ENCODE data around the gene GATAD2A.
"Not testable (repeated sequence)": the region's sequence is repeated elsewhere in the genome, so short reads cannot be mapped to it uniquely, and the experiment has no call there.

The GATAD2A gene

DNA sequence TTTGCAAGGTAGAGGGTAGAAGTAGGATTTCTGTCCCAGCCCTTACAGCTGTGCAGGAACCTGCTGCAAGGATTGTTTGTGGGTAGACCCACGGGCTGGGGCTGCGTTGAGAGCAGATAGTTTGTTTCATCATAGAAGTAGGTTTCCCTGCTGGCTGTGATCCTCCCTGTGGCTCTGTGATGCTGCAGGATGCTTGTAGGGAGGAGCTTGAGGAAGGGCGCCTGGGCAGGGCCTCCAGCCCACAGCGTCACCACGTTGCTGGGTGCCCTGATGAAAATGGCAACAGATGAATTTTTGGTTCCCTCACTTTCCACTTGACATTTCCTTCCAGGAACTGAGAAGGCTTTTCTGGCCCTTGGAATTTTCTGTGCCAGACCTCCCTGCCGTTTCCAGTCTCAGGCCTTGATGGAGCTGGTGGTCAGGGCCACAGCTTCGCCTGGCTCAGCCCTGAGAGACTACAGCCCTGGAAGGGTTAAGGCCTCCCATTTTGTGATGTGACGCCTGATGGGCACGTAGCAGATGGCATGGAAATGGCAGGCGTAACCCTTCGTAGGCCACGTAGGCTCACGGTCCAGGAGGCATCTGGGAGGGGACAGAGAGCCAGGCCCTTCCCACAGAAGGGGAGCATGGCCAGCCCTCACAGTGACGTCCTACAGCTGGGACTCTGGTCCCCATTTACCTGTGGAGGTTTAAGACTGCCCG, 42.2 kb downstream of the GATAD2A start:
- no peak for DNase-seq (ENCODE audit: low read depth)

DNA sequence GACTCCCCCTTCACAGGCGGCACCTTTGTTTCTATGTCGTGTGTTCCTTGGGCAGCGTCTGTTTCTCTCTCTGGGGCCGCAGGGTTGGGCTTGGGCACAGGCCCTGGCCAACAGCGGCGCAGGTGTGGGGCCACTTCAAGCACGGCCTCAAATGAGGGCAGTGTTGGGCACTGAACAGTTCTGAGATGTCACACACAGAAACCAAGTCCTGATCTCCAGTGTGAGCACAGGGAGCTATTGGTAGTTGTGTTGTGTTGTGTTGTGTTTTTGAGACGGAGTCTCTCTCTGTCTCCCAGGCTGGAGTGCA, 42.7 kb downstream of the GATAD2A start:
- no peak for DNase-seq (ENCODE audit: low read depth)

DNA sequence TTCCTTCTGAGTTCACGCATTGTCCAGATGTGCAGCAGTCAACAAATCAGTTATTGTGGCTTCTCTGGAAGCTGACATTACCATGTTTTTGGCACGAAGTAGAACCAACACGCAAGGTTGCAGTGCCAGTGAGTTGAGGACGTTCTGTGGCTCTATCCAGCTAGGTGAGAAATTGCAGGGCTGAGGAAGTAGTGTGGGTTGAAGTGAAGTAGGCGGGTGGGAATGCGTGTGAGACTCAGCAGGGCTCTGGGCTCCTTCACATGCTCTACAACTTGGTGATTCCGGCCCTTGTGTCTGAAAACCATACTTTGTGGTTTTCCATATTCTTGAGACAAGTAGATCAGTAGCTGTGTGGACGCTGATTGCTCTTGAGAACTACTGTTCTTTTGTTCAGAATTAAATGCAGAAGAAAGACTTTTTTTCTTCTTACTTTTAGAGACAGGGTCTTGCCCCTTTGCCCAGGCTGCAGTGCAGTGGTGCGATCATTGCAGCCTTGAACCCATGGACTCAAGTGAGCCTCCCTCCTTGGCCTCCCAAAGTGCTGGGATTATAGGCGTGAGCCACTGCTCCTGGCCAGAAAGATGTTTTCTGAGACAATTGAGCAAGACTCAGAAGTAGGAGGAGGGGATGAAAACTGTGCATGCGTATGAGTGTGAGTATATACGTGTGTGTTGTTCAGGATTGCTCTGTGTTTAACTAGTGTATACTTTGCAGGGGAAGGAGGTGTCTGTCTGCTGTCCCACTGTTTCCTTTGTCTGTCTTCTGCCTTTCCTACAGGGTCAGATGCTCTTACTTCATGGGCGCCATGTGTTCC, 46.2 kb downstream of the GATAD2A start:
- DNase-seq (ENCODE audit: low read depth): no peak

DNA sequence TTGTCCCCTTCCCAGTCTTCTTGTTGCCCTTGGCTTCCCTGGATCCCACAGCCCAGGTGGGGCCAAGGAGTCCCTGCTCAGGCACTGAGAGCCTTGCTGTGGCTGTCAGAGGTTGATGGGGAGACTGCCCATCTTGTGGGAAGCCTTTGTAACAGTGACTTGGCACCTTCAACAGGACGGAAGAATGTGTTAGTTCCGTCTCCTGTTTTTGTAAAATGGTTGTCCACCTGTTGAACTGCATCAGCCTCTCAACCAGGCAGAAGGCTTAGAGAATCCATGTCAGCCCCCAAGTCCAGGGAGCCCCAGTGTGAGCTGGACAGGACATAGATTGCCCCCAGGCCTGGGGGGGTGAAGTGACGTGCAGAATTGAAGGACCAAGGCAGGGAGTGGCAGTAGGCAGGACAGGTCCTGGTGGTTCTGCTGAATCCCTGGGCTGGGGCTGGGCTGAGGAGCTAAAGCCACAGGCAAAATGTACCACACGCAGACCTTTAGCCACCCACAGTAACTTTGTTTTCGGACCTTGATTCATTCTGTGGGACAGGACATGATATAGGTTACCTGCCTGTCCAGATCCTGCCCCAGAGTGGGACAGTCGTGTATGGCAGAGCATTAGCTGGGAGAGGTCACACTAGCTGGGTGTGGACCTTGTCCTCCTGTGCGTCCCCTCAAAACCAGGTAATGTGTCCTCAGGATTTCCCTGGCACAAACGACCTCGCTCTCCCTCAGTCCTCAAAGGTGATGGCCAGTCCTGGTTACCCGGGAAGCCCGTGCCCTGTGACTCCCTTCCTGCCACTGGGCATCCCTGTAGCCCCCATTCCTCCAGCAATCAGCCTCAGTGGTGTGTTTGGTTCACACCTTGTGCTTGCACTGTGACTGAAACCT, 47.0 kb downstream of the GATAD2A start:
- no peak for DNase-seq (ENCODE audit: low read depth)

DNA sequence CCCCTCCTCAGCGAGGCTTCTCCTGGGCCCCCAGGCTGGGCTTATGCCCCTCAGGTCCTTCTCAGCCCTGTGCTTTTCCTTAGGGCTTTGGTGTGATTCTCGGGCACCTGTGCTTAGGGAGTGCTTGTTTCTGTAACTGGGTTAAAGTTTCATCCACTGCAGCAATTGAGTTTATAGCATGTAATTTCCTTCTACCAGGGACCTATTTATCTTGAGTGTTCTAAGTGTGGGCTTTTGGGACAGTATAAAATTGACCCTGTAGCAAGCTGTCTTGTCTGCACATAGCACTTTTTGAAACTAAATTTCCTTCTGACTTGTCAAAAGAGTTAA, 47.6 kb downstream of the GATAD2A start:
- no peak for DNase-seq (ENCODE audit: low read depth)

DNA sequence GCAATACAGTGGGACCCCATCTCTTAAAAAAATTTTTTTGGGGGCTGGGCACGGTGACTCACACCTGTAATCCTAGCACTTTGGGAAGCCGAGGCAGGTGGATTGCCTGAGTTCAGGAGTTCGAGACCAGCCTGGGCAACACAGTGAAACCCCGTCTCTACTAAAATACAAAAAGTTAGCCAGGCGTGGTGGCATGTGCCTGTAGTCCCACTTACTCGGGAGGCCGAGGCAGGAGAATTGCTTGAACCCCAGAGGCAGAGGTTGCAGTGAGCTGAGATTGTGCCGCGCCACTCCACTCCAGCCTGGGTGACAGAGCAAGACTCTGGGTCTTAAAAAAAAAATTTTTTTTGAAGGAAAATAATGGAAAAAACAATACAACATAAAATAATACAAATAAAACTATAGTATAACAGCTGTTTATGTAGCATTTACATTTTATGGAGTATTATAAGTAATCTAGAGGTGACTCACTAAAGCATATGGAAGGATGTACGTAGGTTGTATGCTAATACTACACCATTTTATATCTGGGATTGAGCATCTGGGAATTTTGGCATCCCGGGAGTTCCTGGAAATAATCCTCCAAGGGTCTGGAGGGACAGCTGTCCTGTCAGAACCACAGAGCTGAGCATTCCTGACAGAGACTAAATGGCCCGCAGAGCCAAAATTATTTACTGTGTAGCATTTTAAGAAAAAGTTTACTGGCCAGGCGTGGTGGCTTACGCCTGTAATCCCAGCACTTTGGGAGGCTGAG, 49.9 kb downstream of the GATAD2A start:
- not testable (repeated sequence) for DNase-seq (ENCODE audit: low read depth)

DNA sequence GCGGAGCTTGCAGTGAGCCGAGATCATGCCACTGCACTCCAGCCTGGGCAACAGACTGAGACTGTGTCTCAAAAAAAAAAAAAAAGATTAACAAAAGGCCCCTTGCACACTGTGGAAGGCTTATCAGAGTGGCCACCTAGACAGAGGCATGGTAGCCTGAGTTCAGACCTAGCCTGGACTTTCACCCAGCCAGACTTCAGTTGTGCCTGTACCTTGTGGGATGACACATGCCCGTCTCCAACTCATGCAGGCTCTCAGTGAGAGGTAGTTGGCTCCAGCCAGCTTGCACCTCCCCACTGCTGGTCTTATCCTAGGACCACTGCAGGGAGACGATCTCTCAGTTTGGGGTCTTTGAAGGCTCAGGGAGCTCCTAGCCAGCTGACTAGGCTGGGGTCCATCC, 52.2 kb downstream of the GATAD2A start:
- no peak for DNase-seq (ENCODE audit: low read depth)

DNA sequence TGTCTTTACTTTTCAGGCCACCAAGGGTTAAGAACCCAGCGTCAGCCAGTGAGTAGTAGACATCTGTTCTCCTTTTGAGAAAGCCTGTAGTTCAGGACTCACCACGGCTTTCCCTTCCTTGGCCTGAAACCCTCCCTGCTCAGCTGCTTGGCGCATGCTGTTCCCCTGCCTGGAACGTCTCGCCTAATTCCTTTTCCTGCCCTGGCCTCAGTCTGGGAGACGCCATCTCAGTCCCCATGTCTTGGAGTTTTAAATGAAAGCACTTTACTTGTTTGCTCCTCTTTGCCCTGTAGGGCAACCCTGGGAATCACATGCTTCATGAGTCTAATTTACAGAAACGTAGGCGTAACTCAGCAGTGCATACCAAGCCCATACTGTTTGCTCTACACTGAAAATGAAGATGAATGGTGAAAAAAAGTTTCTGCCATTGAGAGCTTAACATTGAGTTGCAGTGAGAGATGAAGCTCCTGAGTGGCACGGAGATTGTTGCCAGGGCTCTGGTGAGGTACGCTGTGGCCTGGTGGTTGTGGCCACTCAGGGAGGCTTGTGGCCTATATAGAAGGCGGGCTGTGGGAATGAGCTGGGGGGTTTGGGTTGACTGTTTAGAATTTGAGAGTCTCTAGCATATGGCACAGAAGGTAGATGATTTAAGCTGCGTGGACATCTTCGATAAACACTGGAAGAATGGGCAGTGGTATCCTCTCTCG, 52.8 kb downstream of the GATAD2A start:
- no peak for DNase-seq (ENCODE audit: low read depth)

DNA sequence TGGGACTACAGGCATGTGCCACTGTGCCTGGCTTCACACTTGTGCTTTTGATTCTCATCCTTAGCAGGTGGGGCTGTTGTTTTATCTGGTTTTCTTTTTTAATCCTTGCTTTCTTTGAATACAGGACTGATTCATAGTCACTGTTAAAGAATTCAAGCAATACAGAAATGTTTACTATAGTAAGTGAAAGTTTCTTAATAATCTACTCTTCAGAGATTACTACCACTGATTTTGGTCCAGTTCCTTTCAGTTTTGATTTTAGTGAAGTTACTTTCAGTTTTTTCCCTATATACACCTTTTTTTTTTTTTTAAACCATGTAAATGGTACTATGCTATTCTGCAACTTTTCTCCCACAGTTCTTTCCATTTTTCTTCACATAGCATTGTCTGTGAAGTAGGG, 53.6 kb downstream of the GATAD2A start:
- DNase-seq (ENCODE audit: low read depth): no peak

DNA sequence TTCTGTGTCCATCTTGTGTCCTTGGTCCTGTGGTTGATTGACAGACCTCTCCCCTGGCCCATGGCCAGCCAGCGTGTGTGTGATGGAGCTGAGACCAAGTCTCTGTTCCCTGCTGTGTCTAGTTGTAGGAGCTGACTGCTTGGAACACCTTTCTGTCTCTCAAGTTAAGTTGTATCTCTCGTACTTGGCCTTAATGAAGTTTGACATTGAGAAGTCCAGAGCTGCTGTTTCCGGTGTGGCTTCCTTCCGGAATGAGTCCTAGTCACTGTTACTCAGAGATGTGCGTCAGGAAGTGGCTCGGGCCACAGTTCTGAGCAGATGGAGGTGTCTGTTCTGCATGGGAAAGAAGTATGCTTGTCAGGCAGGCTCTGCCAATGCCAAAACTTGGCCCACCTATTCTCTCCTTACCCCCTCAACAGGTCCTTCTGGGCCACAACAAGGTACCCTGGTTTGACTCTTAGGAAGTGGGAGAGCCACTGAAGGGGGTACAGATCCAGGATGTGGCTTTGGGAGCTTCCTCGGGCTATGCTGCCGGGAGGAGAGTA, 54.3 kb downstream of the GATAD2A start:
- peak; percentile 41 for DNase-seq (ENCODE audit: low read depth)

DNA sequence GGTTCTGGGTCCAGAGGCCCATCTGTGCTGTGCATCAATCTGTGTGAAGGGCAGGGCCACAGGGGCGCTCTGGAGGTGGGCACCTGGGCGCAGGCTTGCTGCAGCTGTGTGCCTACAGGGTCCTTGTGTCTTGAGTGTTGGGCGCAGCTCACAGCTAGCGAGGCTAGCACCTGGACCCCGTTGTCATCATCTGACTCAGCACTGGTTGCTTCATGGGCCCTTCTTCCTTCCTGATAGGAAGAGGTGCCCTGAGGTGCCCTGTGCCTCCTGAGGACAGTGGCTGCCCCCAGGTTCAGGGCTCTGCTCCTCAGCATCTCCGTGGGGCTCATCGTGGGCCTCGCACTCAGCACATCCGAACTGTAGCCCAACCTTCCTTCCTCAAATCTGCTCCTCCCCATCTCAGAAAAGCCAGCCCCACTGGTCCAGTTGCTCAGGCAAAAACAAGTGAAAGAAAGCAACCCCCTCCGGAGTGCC, 54.8 kb downstream of the GATAD2A start:
- DNase-seq (ENCODE audit: low read depth): no peak

DNA sequence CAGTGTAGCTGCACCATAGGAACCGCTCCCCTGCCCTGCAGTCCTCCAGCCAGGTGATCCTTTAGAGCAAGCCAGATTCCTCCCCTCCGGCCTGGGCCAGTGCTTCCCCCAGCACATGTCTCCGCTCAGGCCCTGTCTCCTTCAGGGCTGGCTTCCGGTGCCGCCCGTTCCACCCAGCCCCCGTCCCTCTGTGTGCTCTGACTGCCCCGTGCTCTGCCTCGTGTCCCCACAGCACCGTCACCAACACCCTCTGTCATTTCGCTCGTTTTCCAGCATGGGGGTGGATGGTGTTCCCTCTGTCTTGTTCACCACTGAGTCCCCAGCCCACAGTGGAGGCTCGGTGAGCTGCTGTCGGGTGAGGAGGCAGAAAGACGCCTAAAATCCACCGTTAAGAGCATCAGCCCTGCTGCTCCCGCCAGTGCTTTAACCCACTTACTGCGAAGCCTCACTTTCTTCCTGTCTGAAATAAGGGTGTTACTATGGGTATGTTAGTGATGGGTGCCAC, 55.3 kb downstream of the GATAD2A start:
- DNase-seq (ENCODE audit: low read depth): peak; percentile 49

DNA sequence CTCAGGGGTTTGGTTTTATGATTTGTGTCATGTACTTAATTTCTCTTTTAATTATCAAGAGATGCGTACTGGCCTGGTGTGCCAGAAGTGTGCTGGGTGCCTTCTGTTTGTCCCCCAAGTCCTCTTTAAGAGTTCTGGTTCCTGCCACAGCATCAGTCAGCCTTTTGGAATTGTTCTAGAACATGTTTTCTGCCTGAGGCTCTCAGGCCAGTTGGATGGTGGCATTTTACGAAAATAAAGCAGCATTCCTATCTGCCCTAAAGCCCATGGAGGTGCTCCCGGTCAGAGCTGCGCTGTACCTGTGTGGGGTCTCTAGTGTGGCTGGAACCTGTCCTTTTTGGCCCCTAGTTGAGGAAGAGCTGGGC, 55.8 kb downstream of the GATAD2A start:
- no peak for DNase-seq (ENCODE audit: low read depth)

DNA sequence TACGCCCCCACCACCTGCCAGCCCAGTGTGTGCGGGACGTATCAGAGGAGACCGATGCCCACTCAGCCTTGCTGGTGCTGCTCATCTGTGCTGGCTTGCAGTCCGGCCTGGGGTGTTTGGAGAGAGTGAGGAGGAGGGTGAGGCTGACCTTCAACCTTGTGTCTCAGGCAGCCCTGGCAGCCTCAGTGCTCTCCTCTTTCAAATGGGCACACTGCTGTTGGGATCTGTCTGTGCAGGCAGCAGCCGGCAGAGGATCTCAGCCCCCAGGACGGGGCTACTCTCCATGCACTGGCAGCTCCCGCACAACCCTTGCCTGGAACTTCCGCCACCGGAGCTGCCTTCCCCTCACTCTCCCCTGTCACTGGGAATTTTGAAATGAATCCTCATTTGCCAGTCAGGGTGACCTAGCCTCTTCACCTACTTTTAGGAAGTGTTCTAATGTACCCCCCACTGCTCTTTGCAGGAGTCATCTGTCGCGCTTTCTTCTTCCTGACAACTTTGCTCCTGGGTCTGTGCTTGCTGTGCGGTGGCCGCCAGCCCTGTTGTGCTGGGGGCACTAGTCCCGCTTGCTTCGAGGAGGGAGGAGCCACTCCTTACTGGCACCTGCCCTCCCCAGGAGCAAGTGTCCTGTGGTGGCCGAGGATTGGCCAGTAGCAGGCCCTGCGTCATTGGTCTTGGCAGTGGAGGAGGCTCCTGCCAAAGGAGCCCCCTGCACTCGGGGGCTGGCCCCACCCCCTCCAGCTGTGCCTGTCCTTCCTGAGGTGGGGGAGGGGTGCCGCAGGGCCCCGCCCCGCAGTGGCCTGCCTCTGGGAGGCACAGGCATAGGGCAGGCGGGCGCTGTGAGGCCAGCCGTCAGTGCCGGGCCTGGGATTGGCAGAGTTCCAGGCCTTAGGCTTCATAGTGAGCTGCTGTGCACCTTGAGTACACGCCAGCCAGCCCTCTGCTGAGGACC, 56.5 kb downstream of the GATAD2A start:
- no peak for DNase-seq (ENCODE audit: low read depth)

DNA sequence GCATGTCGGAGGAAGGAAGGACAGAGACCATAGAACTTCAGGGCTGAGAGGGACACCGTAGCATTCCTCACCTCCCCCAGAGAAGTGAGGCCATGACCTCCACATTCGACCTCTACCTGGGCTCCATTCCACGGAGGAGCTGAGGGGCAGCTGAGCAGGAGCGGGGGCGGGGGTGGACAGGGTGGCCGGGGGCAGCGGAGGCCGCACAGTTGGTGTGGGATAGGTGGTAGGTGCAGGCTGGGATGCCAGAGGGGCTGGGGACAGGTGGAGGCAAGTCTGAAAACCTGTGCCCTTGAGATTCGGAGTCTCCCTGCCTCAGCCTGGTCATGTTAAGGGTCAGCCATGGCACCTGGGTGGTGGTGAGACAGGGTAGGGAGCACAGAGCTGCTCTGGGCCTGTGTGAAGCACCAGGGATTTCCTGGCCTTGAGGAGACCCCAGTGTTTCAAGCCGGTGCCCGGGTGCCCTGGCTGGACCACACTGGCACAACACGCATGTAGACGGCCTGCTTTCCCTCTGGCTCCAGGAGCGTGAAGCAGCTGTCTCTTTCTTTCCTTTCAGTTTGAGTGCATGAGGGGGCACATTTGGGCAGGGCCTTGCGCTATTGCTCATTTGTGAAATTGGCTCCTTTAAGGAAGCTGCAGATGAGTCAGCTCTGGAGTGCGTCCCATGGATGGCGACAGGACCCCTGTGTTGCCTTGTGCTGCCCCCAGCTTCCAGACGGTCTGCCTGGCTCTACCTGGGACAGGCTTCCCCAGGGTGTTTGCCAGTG, 58.1 kb downstream of the GATAD2A start:
- DNase-seq (ENCODE audit: low read depth): no peak

DNA sequence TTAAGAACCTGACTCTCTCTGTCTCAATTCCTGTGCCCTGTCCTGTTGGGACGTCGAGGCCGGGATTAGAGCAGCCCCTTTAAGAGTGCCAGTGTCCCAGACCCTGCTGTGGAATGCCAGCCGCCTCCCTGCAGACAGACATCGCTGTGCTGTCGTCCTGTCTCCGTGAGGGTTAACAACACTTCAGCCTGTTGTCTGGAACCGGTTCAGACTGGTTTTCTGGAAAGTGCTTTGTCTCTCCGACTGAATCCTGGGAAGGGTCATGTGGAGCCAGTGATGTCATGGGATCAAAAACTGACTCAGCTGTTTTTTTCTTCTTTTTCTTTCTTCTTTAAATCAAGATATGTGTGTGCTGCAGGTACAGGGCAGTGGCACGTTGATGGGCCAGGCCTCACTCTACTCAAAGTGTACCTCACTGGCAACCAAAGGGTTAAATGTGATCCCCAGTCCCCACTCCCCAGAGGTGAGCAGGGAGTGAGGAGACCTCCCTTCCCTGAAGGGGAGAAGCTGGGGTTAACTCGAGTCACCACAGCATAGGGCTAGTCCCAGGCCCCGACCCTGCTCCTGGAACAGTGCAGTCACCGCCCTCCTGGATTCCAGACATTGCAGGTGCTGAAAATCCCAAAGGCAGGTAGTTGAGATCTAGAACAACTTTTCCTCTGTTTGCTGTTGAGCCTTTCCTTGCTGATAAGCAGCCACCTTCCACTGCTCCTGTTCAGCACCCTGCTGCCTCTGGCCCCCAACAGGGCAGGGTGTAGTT, 59.0 kb downstream of the GATAD2A start:
- DNase-seq (ENCODE audit: low read depth): no peak

DNA sequence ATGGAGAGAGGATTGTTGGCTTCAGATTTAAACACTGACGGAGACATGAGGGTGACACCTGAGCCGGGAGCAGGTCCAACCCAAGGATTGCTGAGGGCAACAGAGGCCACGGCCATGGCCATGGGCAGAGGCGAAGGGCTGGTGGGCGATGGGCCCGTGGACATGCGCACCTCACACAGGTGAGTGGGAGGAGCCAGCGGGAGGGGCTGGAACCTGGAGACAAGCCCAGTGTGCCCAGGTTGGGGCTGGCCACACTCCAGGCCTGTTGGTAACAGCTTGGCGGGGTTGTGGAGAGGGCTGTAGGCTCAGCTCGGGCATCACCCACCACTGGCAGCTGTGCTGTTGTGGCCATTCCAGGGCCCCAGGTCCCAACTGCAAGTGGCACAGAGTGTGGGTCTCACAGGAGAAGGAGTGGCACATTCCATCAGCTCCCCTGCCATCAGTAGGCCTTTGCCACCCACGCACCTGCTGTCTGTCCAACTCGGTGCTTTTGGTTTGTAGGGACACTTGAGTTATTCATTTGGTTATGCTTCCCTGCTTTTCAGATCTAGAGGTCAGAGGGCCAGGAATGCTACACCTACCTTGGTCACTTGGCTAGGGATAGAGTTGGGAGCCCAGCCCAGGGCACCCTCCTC, 60.1 kb downstream of the GATAD2A start:
- DNase-seq (ENCODE audit: low read depth): no peak

DNA sequence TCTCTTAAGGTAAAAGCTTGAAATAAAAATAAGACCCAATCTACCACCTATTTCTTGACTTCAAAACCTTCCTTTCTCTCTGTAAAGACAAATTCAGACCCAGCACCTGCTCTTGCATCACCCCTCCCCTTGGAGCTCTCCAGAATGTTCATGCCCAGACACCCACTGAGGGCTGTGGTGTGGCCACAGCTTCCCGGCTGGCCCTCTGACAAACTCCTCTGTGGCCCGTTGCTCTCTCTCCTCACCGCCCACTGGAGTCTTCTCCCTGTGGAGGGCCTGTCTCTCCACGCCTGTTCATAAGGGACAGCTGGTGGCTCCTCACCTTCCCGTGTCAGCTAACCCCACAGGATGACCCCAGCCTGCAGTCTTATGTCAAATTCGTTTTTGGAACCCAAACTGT, 60.7 kb downstream of the GATAD2A start:
- no peak for DNase-seq (ENCODE audit: low read depth)
